SIG-M5 treated with dmso at 0.1 percent for 504 hours (cell line): ENCODE results near the gene TNRC18.

ENCODE experiments used
- DNase-seq: peaks from one replicate; lab custom pipeline; 2025; ENCODE audit not compliant: unreplicated experiment; lab: John Stamatoyannopoulos, UW

TNRC18 gene

GRCh38 chr7:5428478-5429252, 5.0 kb upstream of the TNRC18 start:
- DNase-seq: peak; percentile 64

- no peak for DNase-seq
Observed at GRCh38 chr7:5426226-5426475, 2.5 kb upstream of the TNRC18 start.

GRCh38 chr7:5425507-5426225, 2.0 kb upstream of the TNRC18 start:
- DNase-seq: peak; percentile 41

GRCh38 chr7:5424749-5425506, 1.3 kb upstream of the TNRC18 start:
- no peak for DNase-seq

- DNase-seq: peak; percentile 97
Observed at GRCh38 chr7:5423976-5424748, 528 bp upstream of the TNRC18 start.

- no peak for DNase-seq
Observed at GRCh38 chr7:5422396-5423305, 983 bp downstream of the TNRC18 start.

GRCh38 chr7:5421714-5422395, 1.8 kb downstream of the TNRC18 start:
- DNase-seq: no peak

- no peak for DNase-seq
Observed at GRCh38 chr7:5420881-5421713, 2.5 kb downstream of the TNRC18 start.

GRCh38 chr7:5420067-5420880, 3.4 kb downstream of the TNRC18 start:
- DNase-seq: no peak

GRCh38 chr7:5419539-5420066, 4.0 kb downstream of the TNRC18 start:
- no peak for DNase-seq

- DNase-seq: no peak
Observed at GRCh38 chr7:5418285-5418582, 5.4 kb downstream of the TNRC18 start.

- DNase-seq: no peak
Observed at GRCh38 chr7:5417106-5418071, 6.2 kb downstream of the TNRC18 start.

GRCh38 chr7:5414916-5415315, 8.7 kb downstream of the TNRC18 start:
- no peak for DNase-seq

- no peak for DNase-seq
Observed at GRCh38 chr7:5413449-5413786, 10.2 kb downstream of the TNRC18 start.

- DNase-seq: no peak
Observed at GRCh38 chr7:5408777-5409176, 14.9 kb downstream of the TNRC18 start.

- DNase-seq: no peak
Observed at GRCh38 chr7:5406957-5407945, 16.4 kb downstream of the TNRC18 start.
